ENCODE data around the gene MAU2.

- TF ChIP-seq GATA2 (IDR thresholded peaks at IDR 0.05; ENCODE audit: low read depth, low read length), result no peak
- TF ChIP-seq GATA3 (IDR thresholded peaks at IDR 0.05; ENCODE audit: low read depth, low read length), result no peak
These were observed 17.5 kb downstream of the MAU2 start for GRCh38 chr19:19338082-19338481.
